ENCODE measurements around the gene CCDC187.

DNA sequence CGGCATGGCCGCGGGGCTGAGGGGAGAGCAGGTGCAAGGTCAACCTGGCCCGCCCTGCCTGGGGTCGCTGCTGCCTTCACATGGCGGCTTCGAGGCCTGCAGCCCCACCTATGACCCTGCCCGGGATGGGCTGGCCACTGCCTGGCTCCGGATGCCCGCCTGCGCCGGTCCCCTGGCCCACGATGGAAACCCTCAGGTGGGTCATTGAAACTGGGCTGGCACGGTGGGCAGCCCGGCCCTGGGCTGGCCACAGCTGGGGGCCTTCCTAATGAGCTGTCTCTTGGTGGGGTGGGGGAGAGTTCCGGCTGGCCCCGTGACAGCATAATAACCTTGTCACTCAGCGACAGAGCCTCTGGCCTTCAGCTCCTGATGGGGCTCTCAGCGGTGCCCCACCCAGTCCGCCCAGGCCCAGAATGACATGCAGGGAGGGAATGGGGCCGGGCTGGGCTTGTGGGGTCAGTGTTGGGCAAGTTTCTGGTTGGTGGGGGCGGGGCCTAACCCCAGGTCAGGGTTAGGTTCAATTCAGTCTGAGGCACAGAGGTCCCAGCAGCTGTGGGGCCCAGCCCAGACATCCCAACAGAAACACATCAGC is at the start of gene CCDC187:
- no peak for TF ChIP-seq SUZ12 (IDR thresholded peaks at IDR 0.05; ENCODE audit: extremely low read depth, insufficient read depth, insufficient read length)
- TF ChIP-seq YY1 (IDR thresholded peaks at IDR 0.05; ENCODE audit: insufficient read depth, insufficient read length): no peak
- TF ChIP-seq ZNF274 (IDR thresholded peaks at IDR 0.05; ENCODE audit: low read depth, low read length): no peak

Data from NT2/D1 (cell line).